UCSD-AML1 (cell line): ENCODE data around the gene TRAPPC2L.
"Not testable (repeated sequence)": the region's sequence is repeated elsewhere in the genome, so short reads cannot be mapped to it uniquely, and the experiment has no call there.

Source experiments
- DNase-seq: peaks from one replicate; lab custom pipeline; 2025; ENCODE audit not compliant: unreplicated experiment; lab: John Stamatoyannopoulos, UW

Gene TRAPPC2L

GRCh38 chr16:88888057-88888456 is 31.1 kb downstream of the TRAPPC2L start:
- DNase-seq: no peak

GRCh38 chr16:88888461-88889387 is 31.8 kb downstream of the TRAPPC2L start:
- no peak for DNase-seq

- DNase-seq: not testable (repeated sequence)
Measured at GRCh38 chr16:88889702-88890352, 32.9 kb downstream of the TRAPPC2L start.

- DNase-seq: no peak
Measured at GRCh38 chr16:88891083-88891482, 34.2 kb downstream of the TRAPPC2L start.

GRCh38 chr16:88892065-88892464 is 35.1 kb downstream of the TRAPPC2L start:
- DNase-seq: no peak

- no peak for DNase-seq
Measured at GRCh38 chr16:88893127-88893968, 36.4 kb downstream of the TRAPPC2L start.

- DNase-seq: not testable (repeated sequence)
Measured at GRCh38 chr16:88894266-88894665, 37.3 kb downstream of the TRAPPC2L start.

- DNase-seq: no peak
Measured at GRCh38 chr16:88894681-88895300, 37.9 kb downstream of the TRAPPC2L start.

- no peak for DNase-seq
Measured at GRCh38 chr16:88895335-88895734, 38.4 kb downstream of the TRAPPC2L start.

GRCh38 chr16:88896238-88897070 is 39.5 kb downstream of the TRAPPC2L start:
- no peak for DNase-seq

- DNase-seq: no peak
Measured at GRCh38 chr16:88897696-88898425, 40.9 kb downstream of the TRAPPC2L start.

GRCh38 chr16:88899901-88900661 is 43.2 kb downstream of the TRAPPC2L start:
- no peak for DNase-seq

GRCh38 chr16:88900662-88901052 is 43.7 kb downstream of the TRAPPC2L start:
- DNase-seq: no peak

- DNase-seq: no peak
Measured at GRCh38 chr16:88901718-88902337, 44.9 kb downstream of the TRAPPC2L start.

- no peak for DNase-seq
Measured at GRCh38 chr16:88902744-88903143, 45.8 kb downstream of the TRAPPC2L start.

- DNase-seq: no peak
Measured at GRCh38 chr16:88903267-88903666, 46.3 kb downstream of the TRAPPC2L start.

GRCh38 chr16:88904676-88905365 is 47.9 kb downstream of the TRAPPC2L start:
- no peak for DNase-seq

GRCh38 chr16:88905563-88905962 is 48.6 kb downstream of the TRAPPC2L start:
- DNase-seq: no peak
